Omental fat pad (tissue), 4 donors: ENCODE results near the gene KCTD10. TPM values are rescaled to one million over a fixed set of nuclear protein-coding genes. Genes with fewer than 3 reads are reported as not detected.
"Not testable (repeated sequence)": the region's sequence is repeated elsewhere in the genome, so short reads cannot be mapped to it uniquely, and the experiment has no call there.

Experiments
- ATAC-seq: fragments of 150-250 bp; one replicate; pipeline ENCODE4 v1.9.1; 2016; ENCODE audit warnings: mild to moderate bottlenecking, moderate library complexity; ENCODE audit not compliant: low FRiP score
- DNase-seq: peaks from one replicate; pipeline ENCODE4 v3.0.0-alpha.2; 2019; ENCODE audit warnings: low spot score
- total RNA-seq, 4 donors: library from RNA; depleted of rRNA; stranded (reverse); fragments of >200 nt; gene quantifications; one replicate each; pipeline ENCODE4 v1.1.0, GENCODE V29; 2016
- TF ChIP-seq, protein P1 (sequence below), 3 donors: fragments of 450-650 bp; IDR thresholded peaks; one replicate each; pipeline ENCODE4 v1.5.1; 2016 to 2017; ENCODE audit warnings: antibody characterized with exemption in 3 of 3, mild to moderate bottlenecking in 3 of 3, moderate library complexity in 2 of 3

Gene KCTD10
- total RNA-seq, 4 donors from 2014 or later, result 75.6 to 99.6 (median 81.8) TPM

DNA sequence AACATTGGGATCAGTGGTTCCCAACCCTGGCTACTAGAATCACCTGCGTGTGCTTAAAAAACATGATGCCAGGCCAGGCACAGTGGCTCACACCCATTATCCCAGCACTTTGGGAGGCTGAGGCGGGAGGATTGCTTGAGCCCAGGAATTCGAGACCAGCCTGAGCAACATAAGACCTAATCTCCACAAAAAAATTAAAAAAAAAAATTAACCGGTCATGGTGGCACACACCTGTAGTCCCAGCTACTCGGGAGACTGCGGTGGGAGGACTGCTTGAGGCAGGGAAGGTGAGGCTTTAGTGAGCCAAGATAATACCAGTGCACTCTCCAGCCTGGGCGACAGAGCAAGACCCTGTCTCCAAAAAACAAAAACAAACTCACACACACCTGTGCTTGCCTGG is 2.0 kb downstream of the KCTD10 start:
- ATAC-seq, result no peak
- DNase-seq, result no peak

DNA sequence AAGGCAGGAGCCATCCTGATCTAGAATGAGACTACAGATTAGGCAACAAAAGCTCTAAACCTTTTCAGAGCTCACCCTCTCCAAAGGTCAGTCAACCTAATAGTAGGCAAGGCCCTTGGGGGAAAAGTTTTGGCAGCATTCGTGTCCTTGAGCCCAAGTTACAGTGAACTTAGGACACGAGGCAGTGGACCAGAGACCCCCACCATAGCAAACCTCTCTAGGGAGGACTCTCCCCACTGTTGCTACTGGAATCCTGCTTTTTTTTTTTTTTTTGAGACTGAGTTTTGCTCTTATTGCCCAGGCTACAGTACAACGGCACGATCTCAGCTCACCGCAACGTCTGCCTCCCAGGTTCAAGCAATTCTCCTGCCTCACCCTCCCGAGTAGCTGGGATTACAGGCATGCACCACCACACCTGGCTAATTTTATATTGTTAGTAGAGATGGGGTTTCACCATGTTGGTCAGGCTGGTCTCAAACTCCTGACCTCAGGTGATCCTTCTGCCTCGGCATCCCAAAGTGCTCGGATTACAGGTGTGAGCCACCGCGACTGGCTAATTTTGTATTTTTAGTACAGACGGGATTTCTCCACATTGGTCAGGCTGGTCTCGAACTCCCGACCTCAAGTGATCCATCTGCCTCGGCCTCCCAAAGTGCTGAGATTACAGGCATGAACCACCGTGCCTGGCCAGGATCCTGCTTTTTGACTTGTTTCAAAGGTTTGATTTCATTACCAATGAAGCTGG is 3.4 kb downstream of the KCTD10 start:
- not testable (repeated sequence) for DNase-seq

More for the DNA sequence above, 2.0 kb downstream of the KCTD10 start:
- TF ChIP-seq, protein P1, sequence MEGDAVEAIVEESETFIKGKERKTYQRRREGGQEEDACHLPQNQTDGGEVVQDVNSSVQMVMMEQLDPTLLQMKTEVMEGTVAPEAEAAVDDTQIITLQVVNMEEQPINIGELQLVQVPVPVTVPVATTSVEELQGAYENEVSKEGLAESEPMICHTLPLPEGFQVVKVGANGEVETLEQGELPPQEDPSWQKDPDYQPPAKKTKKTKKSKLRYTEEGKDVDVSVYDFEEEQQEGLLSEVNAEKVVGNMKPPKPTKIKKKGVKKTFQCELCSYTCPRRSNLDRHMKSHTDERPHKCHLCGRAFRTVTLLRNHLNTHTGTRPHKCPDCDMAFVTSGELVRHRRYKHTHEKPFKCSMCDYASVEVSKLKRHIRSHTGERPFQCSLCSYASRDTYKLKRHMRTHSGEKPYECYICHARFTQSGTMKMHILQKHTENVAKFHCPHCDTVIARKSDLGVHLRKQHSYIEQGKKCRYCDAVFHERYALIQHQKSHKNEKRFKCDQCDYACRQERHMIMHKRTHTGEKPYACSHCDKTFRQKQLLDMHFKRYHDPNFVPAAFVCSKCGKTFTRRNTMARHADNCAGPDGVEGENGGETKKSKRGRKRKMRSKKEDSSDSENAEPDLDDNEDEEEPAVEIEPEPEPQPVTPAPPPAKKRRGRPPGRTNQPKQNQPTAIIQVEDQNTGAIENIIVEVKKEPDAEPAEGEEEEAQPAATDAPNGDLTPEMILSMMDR (IDR thresholded peaks at IDR 0.05), result no peak

DNA sequence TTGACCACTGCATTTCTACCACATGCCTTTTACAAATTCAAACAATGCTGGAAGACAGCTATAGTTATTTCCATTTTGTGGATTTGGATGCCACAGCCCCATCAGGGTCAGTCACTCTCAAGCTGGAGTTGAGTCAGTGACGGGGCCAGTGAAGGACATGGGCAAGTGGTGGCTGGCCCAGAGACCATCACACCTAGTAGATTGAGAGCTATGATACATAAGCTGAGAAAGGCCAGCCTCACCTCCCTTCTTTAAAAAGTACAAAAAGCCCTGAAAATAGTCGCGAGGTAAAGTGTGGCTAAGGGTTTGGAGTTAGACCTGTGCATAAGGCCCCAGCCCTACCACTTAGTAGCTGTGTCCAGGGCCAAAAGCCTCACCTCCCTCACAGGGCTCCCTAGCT is 4.1 kb downstream of the KCTD10 start:
- no peak for ATAC-seq
- TF ChIP-seq, protein P1 (IDR thresholded peaks at IDR 0.05), result no peak
- no peak for DNase-seq

More for the DNA sequence above, 3.4 kb downstream of the KCTD10 start:
- ATAC-seq, result not testable (repeated sequence)

DNA sequence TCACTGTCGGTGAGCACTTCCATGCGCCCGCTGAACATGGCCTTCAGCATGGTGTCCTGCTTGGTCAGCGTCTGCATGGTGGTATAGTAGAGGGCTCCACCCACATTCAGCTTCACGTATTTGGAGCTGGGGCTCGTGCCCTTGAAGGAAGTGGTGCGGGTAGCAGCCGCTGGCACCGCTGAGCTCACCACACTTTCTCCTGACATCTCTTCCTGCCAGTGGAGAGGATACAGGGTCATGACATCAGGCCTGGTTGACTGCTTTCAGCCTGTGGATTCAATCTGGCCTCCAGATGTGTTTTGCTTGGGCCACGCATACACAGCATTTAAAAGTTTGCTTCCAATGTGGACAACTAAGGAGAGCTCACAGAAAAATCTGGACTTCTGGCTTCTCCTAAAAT is 7.6 kb downstream of the KCTD10 start:
- DNase-seq (no peak), ATAC-seq (no peak)

DNA sequence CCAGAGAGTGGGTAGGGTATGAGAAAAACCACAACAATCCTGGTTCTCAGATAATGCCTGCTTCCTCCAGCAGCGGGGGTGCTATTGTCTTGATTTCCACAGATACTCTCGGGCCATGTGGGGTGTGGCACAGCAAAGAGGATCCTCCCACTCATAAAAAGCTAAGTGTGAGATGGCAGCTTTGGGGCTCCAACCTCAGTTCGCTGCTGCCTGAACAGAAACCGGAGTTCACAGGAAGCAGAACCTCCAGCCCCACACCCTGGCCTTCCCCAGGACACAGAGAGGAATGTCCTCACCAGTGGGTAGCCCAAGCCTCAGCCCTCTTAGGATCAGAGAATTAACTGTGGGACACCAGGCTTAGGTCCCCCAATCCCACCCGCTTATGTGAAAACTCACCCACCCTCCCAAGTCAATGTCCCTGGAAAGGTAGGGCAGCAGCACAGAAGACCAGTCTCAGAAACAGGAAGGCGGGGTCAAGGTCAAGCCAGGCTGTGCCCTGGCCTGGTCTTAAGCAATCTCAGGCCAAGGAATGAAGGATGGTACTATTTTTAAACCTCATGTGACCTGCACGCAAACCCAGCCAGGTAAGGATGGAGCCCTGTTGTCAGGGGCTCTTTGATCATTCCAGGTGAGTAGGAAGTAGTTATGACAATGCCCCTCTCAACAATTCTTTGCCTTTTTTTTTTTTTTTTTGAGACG is 9.0 kb downstream of the KCTD10 start:
- DNase-seq, result no peak

More for the DNA sequence above, 7.6 kb downstream of the KCTD10 start:
- TF ChIP-seq, protein P1 (IDR thresholded peaks at IDR 0.05), result no peak

DNA sequence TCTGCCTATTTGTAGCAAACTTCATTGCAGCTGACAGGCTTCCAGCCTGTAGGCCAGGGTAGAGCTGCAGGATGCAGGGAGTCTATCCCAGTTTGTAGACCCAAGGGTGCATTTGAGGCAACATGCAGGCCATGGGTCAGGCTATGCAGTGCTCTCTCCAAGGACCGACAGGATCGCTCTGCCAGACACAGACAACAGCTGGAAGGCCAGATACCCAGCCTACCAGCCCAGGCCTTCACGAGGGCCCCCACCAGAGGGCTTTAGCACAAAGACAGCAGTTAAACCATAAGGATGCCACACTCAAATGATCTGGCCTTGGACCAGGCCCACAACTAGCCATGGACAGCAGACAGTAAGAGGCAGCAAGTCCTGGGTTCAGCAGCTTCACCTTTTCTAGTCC is 10.3 kb downstream of the KCTD10 start:
- TF ChIP-seq, protein P1 (IDR thresholded peaks at IDR 0.05), result no peak
- no peak for ATAC-seq
- DNase-seq, result no peak

More for the DNA sequence above, 9.0 kb downstream of the KCTD10 start:
- ATAC-seq, result no peak
- TF ChIP-seq, protein P1 (IDR thresholded peaks at IDR 0.05), result no peak

DNA sequence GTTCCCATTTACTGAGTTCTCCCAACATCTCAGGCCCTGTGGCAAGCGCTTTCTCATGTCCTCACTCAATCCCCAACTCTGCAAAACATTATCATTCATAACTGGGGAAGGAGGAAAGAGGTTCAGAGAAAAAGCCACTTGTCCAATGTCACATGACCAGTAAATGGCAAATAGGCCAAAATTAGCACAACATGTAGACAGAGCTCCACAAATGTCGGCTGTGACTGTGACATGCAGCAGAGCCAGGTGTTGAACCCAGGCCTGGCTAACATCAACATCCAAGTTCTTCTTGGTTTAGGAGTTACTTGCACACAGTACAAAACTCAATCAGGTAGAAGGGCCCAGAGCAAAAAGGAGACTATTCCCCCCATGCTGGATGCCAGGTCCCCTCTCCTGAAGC is 10.8 kb downstream of the KCTD10 start:
- TF ChIP-seq, protein P1 (IDR thresholded peaks at IDR 0.05), result no peak
- DNase-seq (no peak), ATAC-seq (no peak)
